ENCODE data around the gene GINS1. TPM values are rescaled to one million over a fixed set of nuclear protein-coding genes. Genes with fewer than 3 reads are reported as not detected.

GINS1 gene
- total RNA-seq, 1 donor from 2014 or later = 5.4 TPM

DNA sequence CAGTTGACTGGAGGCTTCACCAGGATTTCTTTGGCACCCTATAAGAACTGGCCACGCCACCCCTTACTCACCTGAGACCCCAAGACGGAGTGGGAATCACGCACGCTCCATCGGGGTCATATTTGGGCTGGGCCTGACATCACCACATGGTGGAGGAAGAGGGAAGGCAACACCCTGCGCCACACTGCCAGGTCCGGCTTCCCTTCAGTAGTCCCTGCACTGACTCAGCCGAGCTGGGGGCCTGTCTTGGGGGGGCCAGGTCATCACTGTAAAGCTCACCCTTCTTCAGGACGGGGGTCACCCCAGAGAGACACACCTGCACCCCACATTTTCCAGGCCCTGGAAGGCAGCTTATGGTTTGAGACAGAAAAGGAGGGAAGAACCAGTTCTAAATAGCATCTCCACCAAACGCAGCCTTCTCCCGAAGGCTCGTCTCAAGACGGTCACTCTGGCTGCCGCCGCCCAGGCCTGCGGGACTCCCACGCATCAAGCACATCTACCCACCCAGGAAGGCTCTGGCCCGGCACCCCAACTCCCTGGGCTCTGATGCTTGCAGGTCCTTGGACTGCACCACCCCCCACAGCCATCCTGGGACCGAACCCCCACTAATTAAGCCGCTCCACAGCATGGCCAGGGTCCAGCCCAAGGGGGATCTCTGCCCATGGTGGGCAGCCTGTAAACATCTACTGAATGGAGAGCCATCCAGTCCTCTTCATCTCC, 51.8 kb downstream of the GINS1 start:
- no peaks in the 10 kb centered on the region for H3K9me3 Mint-ChIP-seq
- H3K36me3 Mint-ChIP-seq (ENCODE audit: low read depth) = no peaks in the 10 kb centered on the region
- H3K27me3 Mint-ChIP-seq = no peaks in the 10 kb centered on the region
- DNase-seq = no peak
- H3K4me3 Mint-ChIP-seq = no peak overlapping the region
- TF ChIP-seq, protein P1, sequence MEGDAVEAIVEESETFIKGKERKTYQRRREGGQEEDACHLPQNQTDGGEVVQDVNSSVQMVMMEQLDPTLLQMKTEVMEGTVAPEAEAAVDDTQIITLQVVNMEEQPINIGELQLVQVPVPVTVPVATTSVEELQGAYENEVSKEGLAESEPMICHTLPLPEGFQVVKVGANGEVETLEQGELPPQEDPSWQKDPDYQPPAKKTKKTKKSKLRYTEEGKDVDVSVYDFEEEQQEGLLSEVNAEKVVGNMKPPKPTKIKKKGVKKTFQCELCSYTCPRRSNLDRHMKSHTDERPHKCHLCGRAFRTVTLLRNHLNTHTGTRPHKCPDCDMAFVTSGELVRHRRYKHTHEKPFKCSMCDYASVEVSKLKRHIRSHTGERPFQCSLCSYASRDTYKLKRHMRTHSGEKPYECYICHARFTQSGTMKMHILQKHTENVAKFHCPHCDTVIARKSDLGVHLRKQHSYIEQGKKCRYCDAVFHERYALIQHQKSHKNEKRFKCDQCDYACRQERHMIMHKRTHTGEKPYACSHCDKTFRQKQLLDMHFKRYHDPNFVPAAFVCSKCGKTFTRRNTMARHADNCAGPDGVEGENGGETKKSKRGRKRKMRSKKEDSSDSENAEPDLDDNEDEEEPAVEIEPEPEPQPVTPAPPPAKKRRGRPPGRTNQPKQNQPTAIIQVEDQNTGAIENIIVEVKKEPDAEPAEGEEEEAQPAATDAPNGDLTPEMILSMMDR (IDR thresholded peaks at IDR 0.05) = no peak
- POLR2A ChIA-PET = no interaction called here
- CTCF ChIA-PET = no interaction called here
- no peak overlapping the region for H3K27ac Mint-ChIP-seq
- H3K4me1 Mint-ChIP-seq = peaks cover 3% of the 10 kb centered on the region
- intact Hi-C loops (cut with micrococcal nuclease) = no loop called here
- no peak for ATAC-seq (ENCODE audit: low read depth)

DNA sequence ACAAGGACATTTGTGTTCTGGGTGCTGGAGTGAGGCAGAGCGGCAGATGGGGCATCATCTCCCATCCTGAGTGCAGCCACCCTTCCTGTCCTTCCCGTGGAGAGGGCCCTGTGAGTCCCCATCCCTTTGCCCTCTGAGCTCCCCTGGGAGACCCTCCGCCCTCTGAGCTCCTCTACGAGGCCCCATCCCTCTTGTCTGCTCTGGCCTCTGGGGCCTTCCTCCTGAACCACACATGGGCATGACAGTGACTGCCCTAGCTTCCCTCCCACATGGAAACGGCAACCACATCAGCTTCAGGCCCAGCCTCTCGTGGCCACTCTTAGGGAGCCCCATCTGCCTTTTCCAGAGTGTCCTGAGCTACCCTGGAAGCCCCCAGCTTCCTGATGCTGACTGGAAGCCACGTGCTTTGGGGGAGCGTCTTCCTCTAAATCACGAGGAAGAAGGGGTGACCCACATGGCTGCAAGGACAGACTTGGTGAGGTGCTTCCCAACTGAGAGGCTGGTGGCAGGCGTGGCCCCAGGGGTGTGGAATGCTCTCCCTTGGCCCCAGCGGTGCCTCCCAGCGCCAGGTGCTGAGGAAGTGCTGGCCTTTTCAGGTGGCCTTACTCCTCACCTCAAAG, 52.6 kb downstream of the GINS1 start:
- POLR2A ChIA-PET = no interaction called here
- DNase-seq (no peak), ATAC-seq (ENCODE audit: low read depth) (no peak)
- Mint-ChIP-seq H3K9me3 (no peaks in the 10 kb centered on the region), H3K4me1 (peaks cover 3% of the 10 kb centered on the region), H3K27ac (no peak overlapping the region), H3K4me3 (no peak overlapping the region), H3K36me3 (ENCODE audit: low read depth) (no peaks in the 10 kb centered on the region), H3K27me3 (no peaks in the 10 kb centered on the region)
- TF ChIP-seq, protein P1 (IDR thresholded peaks at IDR 0.05) = no peak
- CTCF ChIA-PET = no interaction called here
- intact Hi-C loops (cut with micrococcal nuclease) = no loop called here

DNA sequence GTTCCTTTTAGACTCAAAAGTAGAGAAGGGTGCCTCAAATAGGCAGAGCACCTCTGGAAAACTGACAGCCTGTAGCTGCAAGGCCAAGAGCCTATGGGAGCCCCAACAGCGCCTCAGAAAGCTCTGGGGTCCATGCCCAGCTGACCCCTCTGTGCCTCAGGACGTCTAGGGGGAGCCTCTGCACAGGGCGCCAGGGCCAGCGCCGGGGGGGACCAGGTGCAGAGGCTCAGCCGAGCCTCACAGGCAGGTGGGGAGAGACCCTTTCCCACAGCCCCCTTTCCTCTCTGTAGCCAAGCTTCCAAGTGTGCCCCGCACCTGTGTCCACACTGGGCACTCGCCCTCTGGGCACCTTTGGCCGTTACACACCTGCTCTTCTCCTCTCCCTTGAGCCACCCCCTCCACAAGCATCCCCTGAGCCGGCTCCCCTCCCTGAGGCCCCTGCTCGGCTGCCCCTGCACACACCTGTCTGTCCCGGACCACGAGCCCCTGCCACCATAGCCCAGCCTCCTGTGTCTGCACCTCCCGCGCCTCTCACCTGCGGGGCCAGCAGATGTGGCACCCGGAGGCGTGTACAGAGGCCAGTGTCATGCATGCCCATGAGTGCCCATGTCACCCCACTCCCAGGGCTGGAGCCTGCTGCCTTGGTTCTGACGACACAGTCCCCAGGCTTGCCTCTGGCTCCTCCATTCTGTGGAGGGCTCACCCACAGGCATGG, 53.2 kb downstream of the GINS1 start:
- ATAC-seq (ENCODE audit: low read depth) (no peak), DNase-seq (no peak)
- Mint-ChIP-seq H3K36me3 (ENCODE audit: low read depth) (no peaks in the 10 kb centered on the region), H3K9me3 (no peaks in the 10 kb centered on the region), H3K27me3 (no peaks in the 10 kb centered on the region), H3K27ac (no peak overlapping the region), H3K4me3 (no peak overlapping the region), H3K4me1 (peaks cover 3% of the 10 kb centered on the region)
- TF ChIP-seq, protein P1 (IDR thresholded peaks at IDR 0.05) = no peak
- POLR2A ChIA-PET = no interaction called here
- CTCF ChIA-PET = no interaction called here
- intact Hi-C loops (cut with micrococcal nuclease) = no loop called here

DNA sequence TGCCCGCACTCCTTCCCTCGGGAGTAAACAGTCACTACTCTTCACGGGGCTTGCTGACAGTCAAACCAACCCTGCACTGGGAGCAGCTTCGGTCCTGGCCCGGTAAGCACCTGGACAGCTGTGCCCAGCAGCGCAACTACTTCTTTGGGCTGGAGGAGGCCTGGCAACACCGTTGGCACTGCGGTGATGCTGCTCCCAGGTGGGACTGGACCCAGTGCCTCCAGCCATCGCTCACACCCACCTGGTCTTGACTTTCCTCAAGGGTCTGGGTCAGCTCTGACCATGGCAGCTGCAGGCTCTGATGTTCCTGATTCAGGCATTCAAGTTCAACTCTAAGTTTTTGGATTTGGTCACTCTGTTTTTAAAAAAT, 53.8 kb downstream of the GINS1 start:
- H3K9me3 Mint-ChIP-seq = no peaks in the 10 kb centered on the region
- ChIA-PET CTCF (no interaction called here), POLR2A (no interaction called here)
- ATAC-seq (ENCODE audit: low read depth) (no peak), DNase-seq (no peak)
- intact Hi-C loops (cut with micrococcal nuclease) = no loop called here
- H3K4me1 Mint-ChIP-seq = peaks cover 3% of the 10 kb centered on the region
- H3K4me3 Mint-ChIP-seq = no peak overlapping the region
- H3K36me3 Mint-ChIP-seq (ENCODE audit: low read depth) = no peaks in the 10 kb centered on the region
- H3K27ac Mint-ChIP-seq = no peak overlapping the region
- no peaks in the 10 kb centered on the region for H3K27me3 Mint-ChIP-seq
- TF ChIP-seq, protein P1 (IDR thresholded peaks at IDR 0.05) = no peak

DNA sequence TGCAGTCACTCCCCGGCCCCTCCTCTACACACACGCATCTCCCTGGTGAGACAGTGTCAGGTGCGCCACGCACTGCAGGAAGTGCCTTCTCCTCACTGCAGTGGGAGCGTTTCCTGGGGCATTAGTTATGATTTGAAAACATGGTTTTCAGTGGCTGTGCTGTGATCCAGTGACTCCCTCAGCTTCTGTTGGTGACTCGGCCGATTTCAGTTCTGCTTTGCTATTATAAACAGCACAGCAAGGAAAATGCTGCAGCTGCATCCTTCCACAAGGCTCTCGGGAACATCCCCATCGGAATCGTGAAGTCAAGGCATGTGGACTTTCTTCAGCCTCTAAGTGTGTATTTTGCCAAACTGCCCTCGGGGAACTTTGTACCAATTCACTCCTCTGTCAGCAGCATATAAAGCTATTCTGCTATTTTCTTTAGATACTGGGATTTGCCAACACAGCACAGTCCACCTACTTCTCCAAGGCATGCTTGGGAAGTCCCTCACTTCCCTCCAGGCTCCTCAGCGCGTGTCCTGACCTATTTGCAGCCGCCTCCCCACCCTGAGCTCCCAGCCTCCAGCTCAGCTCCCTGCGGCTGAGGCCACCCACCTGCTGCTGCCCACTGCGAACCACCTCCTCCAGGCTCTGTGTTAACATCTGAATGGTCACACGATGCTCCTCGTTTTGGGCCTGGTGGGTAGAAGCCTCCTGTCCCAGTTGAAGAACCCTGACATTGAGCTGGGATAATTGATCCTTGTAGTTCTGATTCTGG, 54.5 kb downstream of the GINS1 start:
- DNase-seq (no peak), ATAC-seq (ENCODE audit: low read depth) (no peak)
- no peak overlapping the region for H3K4me3 Mint-ChIP-seq
- intact Hi-C loops (cut with micrococcal nuclease) = no loop called here
- ChIA-PET CTCF (no interaction called here), POLR2A (no interaction called here)
- peaks cover 3% of the 10 kb centered on the region for H3K4me1 Mint-ChIP-seq
- no peaks in the 10 kb centered on the region for H3K27me3 Mint-ChIP-seq
- H3K9me3 Mint-ChIP-seq = no peaks in the 10 kb centered on the region
- TF ChIP-seq, protein P1 (IDR thresholded peaks at IDR 0.05) = no peak
- no peak overlapping the region for H3K27ac Mint-ChIP-seq
- no peaks in the 10 kb centered on the region for H3K36me3 Mint-ChIP-seq (ENCODE audit: low read depth)
